Left cardiac atrium (tissue), 4 donors: ENCODE data around the gene DKKL1. TPM values are rescaled to one million over a fixed set of nuclear protein-coding genes. Genes with fewer than 3 reads are reported as not detected.

Experiments used
- ATAC-seq, 2 donors: fragments of 200-7000 bp; cut with Tn5 transposase; one replicate each; pipeline ENCODE4 v1.9.1; 2020; ENCODE audit warnings: mild to moderate bottlenecking in 2 of 2, moderate library complexity in 2 of 2
- DNase-seq: peaks from one replicate; pipeline ENCODE4 v3.0.0-alpha.2; 2020
- intact Hi-C, 2 donors: fragments of 100-400 bp; cut with DNase I; formaldehyde crosslinking; loops; one replicate each; pipeline versions ENCODE4 v1.14.1 to v1.15.1; 2022 to 2023
- total RNA-seq, 2 donors: library from RNA; stranded (reverse); fragmentation: NEBNext Ultra II Directional; extraction: Animal tissue kit (Norgen Biotek cat#: 25700); gene quantifications; one replicate each; pipeline ENCODE4 v1.2.1, GENCODE V29; 2021
- donor health status: DM: no; HTN: yes; CAD: no.
- donor health status: DM: no; HTN: yes; CAD: no; lungs with severe emphysema.
- donor health status: DM: yes; HTN: yes; CAD: no.
- donor health status: Dilated cardiomyopathy.

DKKL1 gene
- total RNA-seq, 2 donors from 2014 or later: not detected

DNA sequence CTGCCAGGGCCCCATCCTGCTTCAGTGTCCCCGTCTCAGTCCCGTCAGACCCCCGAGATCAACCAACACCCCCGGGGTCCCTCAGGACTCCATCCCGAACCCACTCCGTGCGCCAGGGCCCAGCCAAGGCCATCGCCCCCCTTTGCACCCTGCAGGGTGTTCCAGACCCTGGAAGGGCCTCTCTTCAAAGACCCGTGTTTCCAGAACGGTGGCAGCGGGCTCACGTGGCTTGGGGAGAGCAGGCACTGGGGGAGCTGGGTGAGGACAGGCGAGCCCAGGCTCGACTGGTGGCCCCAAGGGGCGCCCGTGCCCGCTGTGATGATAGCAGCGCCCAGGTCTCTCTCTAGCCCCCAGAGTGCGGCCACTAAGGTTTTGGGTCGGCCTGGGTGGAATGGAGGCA, 25.7 kb downstream of the DKKL1 start:
- no peak for ATAC-seq
- intact Hi-C loops: no loop called here
- DNase-seq: no peak

DNA sequence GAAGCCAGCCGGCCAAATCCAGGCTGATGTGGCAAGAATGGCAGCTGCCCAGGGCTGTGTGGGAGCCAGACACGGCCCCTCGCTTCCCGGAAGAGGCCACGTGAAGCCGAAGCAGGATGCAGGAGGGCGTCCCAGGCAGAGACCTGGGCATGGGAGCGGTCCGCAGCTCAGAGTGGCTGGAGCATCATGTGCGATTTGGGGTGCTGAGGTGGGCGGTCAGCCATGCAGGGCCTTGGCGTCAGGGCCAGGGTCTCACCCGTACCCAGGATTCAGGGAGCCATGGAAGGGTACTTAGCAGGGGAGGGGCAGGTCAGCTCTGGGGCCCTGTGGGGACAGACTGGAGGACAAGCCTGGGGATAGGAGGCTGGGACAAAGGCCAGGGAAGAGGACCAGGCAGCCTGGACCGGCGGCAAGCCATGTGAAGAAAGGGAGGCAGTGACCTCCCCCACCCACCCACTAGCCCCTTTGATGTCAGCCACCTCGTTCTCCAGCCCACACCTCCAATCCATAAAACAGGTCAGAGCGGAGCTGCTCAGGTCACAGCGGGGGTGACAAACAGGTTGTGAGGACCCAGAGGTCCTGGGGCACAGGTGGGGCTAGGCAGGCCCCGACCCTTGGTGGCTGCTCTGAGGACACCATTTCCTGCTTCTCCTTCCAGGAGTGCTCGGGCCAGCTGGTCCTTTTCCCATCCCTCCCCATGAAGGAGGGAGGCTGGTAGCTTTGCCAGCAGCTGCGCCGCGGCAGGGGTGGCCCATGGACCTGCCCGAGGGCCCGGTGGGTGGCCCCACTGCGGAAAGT, 26.7 kb downstream of the DKKL1 start:
- intact Hi-C loops: loop anchor here in 1 of 2 donors (5.0 kb wide), 1 partner anchor 52 kb away; the partner anchor contains the start of gene SLC17A7
- ATAC-seq (peak in 1 of 2 donors; percentile 35), DNase-seq (no peak)

- no peak for ATAC-seq
- no peak for DNase-seq
- intact Hi-C loops: loop anchor here in 1 of 2 donors (5.0 kb wide), 1 partner anchor 51 kb away; the partner anchor contains the start of gene SLC17A7
These were observed 27.3 kb downstream of the DKKL1 start for GRCh38 chr19:49390929-49391359.

- peak; percentile 79 for DNase-seq
- ATAC-seq: peak; percentile 80 to 85
- intact Hi-C loops: loop anchor here (1.0 to 5.0 kb wide), 2 partner anchors 51 to 52 kb away; partner anchors contain the start of gene SLC17A7 (in 1 of the 2)
These were observed 28.1 kb downstream of the DKKL1 start for GRCh38 chr19:49391581-49392399.

DNA sequence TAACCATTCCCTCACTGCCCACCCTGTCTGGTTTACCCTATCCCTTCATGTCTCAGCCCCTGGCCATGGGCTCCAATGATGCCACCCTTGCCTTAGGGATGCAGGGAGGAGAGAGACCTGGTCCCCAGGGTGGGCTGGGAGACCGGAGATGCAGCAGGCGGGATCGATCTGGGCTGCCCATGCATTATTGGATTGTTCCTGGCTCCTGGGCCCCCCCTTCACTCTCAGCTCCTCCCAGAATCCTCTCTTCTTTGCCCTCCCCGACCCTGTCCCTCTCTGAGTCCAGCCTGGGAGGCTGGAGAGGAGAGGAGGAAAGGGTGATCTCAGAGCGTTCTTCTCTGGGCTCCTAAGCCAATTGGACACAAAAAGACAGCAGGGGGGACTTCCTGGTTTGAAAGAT, 30.2 kb downstream of the DKKL1 start:
- intact Hi-C loops: loop anchor here in 1 of 2 donors (5.0 kb wide), 1 partner anchor 48 kb away; the partner anchor contains the start of gene SLC17A7
- DNase-seq: no peak
- ATAC-seq: no peak

GRCh38 chr19:49395581-49396407, 32.1 kb downstream of the DKKL1 start:
- DNase-seq (peak; percentile 43), ATAC-seq (peak in 1 of 2 donors; percentile 29)
- intact Hi-C loops: no loop called here

DNA sequence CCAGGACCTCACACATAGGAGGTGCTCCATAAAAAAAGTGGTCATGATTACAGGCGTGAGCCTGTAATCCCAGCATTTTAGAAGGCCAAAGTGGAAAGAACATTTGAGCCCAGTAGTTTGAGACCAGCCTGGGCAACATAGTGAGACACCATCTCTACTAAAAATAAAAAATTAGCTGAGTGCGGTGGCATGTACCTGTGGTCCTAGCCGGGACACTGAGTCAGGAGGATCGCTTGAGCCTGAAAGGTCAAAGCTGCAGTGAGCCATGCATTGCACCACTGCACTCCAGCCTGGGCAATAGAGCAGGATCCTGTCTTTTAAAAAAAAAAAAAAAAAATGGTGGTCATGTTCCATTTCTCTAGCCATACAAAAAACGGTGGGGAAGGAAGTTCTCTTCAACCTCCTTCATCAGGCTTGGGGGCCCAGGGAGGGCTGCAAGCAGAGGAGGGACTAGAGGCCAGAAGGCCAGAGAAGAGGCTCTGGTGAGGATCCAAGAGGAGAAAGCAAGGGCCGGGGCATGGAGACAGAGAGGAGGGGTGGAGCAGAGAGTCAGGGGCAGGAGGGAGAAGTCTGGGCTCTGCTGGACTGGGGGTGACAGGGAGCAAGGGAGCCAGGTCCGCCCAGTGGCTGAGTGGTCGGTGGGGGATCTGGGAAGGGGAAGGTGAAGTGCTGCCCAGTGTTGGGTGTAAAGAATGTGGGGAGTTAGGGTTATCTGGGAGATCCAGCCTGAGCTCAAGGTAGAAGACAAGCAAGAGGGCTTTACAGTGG, 33.2 kb downstream of the DKKL1 start:
- intact Hi-C loops: no loop called here
- ATAC-seq: no peak
- DNase-seq: no peak

DNA sequence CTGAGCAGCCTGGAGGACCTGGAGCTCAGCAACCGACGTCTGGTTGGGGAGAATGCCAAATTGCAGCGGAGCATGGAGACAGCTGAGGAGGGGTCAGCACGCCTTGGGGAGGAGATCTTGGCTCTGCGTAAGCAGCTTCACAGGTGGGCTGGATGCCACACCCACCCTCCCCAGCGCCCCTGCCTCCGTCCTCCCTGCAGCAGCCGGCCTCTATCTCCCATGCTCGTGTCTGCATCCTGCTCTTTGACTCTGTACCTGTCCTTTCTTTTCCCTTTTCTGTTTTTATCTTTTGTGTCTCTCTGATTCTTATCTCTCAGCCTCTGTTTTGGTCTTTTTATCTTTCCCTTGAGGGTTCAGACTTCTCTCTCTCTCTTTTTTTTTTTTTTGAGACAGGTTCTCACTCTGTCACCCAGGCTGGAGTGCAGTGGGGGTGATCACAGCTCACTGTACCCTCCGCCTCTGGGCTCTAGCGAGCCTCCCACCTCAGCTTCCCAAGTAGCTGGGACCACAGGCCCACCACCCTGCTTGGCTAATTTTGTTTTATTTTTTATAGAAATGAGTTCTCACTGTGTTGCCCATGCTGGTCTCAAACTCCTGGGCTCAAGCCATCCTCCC, 34.4 kb downstream of the DKKL1 start:
- DNase-seq (no peak), ATAC-seq (no peak)

DNA sequence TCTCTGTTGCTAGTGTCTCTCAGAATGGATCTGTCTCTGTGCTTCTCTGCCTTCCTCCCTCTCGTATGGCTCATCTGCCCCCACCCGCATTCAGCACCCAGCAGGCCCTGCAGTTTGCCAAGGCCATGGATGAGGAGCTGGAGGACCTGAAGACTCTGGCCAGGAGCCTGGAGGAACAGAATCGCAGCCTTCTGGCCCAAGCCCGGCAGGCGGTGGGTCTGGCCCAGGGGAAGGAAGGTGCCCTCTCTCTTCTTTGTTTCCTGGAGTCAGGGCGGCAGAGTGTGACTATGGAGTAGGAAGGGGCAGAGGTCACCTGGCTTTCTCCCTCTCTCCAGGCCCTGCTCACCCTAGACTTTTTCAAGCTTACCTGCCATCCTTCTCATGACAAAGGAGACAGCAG, 35.3 kb downstream of the DKKL1 start:
- ATAC-seq (no peak), DNase-seq (no peak)
- intact Hi-C loops: no loop called here

More for the DNA sequence above, 34.4 kb downstream of the DKKL1 start:
- intact Hi-C loops: no loop called here

DNA sequence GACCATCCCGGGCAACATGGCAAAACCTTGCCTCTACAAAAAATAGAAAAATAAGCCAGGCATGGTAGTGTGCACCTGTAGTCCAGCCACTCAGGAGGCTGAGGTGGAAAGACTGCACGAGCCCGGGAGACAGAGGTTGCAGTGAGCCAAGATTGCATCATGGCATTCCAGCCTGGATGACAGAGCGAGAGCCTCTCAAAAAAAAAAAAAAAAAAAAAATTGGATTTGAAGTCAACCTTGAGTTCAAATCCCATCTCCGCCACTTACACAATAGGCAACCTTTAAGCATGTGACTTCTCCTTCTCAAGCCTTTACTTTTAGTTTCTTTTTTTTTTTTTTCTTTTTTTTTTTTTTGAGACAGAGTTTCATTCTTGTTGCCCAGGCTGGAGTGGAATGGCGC, 36.4 kb downstream of the DKKL1 start:
- no peak for ATAC-seq
- intact Hi-C loops: no loop called here
- no peak for DNase-seq

DNA sequence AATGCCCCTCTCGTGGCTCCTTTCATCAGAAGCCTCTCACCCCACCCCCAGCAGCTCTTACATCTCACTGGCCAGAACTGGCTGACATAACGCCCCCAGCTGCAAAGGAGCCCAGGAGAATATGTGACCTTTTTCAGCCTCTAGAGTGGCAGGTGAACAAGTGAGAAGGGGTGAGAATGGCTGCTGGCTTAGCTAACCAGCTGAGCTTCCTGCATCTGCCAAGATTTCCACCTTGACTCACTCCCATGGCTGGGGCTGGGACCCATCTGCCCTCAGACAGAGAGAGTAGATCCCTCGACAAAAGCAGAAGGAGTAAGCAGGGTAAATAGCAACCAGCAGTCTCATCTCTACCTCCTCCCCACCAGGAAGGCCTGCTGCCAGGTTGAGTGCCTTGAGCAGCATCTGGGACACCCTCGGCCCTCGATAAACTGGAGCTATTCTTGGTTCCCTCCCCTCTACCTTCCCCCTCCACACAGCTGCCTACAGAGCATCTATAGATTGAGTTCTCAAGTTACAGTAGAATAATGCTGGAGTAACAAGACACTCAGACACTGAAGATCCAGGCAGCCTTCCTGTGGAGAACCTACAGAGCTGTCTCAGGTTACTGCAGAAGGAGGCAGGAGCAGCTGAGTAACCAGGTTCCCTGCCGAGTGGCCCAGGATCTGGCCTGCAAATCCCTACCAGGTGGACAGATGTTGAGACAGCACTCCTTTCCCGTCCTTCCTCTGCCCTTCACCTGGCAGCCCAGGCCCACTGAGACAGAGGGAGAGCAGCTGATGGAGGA, 39.9 kb downstream of the DKKL1 start:
- ATAC-seq (no peak), DNase-seq (no peak)
- intact Hi-C loops: no loop called here

- intact Hi-C loops: no loop called here
- DNase-seq (no peak), ATAC-seq (no peak)
These were observed 43.4 kb downstream of the DKKL1 start for GRCh38 chr19:49407079-49407478.

DNA sequence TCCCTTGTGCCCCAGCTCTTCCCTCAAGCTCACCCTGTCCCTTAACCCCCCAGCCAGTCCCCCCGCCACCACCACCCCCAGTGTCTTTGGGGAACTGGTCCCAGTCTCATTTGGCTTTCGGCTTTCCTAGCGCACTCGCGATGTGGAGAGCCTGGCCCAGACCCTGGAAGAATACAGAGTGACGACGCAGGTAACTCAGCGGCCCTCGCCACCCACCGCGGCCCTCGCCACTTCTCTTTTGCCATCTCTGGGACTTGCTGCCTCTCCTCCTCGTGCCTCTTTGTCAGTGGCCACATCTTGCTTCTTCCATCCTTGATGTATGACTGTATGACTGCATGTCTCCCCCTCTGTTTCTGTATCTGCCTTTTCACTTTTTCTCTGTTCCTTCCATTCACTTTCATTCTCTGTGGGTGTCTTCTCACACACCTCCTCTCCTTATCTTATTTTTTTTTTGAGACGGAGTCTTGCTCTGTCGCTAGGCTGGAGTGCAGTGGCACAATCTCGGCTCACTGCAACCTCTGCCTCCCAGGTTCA, 43.9 kb downstream of the DKKL1 start:
- intact Hi-C loops: no loop called here
- no peak for ATAC-seq
- no peak for DNase-seq

- intact Hi-C loops: no loop called here
- no peak for DNase-seq
These were observed 45.3 kb downstream of the DKKL1 start for GRCh38 chr19:49408816-49409440.

GRCh38 chr19:49409441-49410029, 45.9 kb downstream of the DKKL1 start:
- DNase-seq (no peak), ATAC-seq (no peak)
- intact Hi-C loops: loop anchor here in 1 of 2 donors (10.0 kb wide), 1 partner anchor 125 kb away; no protein-coding TSS in a partner anchor

More at GRCh38 chr19:49408816-49409440, 45.3 kb downstream of the DKKL1 start:
- ATAC-seq: no peak
